Panc1 (cell line): ENCODE measurements around the gene CC2D1B.

Source experiments
- POLR2AphosphoS5 ChIP-seq: IDR thresholded peaks from 2 replicates; pipeline ENCODE4 v1.6.1; 2012; ENCODE audit warnings: mild to moderate bottlenecking, low read depth, low read length, moderate library complexity
- SIN3A ChIP-seq: IDR thresholded peaks from 2 replicates; pipeline ENCODE4 v1.6.1; 2012; ENCODE audit warnings: low read depth, mild to moderate bottlenecking, low read length, moderate library complexity, borderline replicate concordance; ENCODE audit not compliant: insufficient read depth
- TCF7L2 ChIP-seq: IDR thresholded peaks from 2 replicates; pipeline ENCODE4 v1.6.1; 2011; ENCODE audit warnings: mild to moderate bottlenecking, low read depth, low read length, inconsistent platforms
- TF ChIP-seq, protein P1 (sequence below): fragments of 450-650 bp; IDR thresholded peaks from 2 replicates; pipeline ENCODE4 v1.5.1; 2017; ENCODE audit warnings: mild to moderate bottlenecking
- TF ChIP-seq, protein P2 (sequence below), 2 experiments: IDR thresholded peaks; 2 replicates each; pipeline ENCODE4 v1.6.1; 2011 to 2012; ENCODE audit warnings: low read depth in 2 of 2, control low read depth in 1 of 2, low read length in 1 of 2, mild to moderate bottlenecking in 1 of 2, moderate library complexity in 1 of 2; ENCODE audit not compliant: insufficient read depth in 1 of 2

DNA sequence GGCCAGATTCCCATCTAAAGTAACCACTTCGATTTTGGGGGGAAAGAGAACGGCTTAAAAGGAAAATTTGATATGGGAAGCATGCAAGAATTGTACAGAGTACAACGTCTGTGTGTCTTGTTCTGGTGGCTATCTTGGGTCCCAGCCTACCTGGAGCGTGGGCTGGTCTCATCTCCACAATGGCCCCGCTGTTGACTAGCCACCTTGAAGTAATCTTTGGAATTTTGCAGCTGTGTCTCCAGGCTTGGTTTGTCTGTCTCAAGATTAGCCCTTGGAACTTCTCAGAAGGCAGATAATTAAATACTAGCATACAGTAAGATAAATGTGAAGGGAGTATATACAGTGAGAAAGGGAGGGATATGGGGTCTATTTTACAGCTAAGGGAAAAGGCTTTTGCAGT, 1.3 kb upstream of the CC2D1B start:
- TF ChIP-seq, protein P1, sequence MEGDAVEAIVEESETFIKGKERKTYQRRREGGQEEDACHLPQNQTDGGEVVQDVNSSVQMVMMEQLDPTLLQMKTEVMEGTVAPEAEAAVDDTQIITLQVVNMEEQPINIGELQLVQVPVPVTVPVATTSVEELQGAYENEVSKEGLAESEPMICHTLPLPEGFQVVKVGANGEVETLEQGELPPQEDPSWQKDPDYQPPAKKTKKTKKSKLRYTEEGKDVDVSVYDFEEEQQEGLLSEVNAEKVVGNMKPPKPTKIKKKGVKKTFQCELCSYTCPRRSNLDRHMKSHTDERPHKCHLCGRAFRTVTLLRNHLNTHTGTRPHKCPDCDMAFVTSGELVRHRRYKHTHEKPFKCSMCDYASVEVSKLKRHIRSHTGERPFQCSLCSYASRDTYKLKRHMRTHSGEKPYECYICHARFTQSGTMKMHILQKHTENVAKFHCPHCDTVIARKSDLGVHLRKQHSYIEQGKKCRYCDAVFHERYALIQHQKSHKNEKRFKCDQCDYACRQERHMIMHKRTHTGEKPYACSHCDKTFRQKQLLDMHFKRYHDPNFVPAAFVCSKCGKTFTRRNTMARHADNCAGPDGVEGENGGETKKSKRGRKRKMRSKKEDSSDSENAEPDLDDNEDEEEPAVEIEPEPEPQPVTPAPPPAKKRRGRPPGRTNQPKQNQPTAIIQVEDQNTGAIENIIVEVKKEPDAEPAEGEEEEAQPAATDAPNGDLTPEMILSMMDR = no peak
- TF ChIP-seq POLR2AphosphoS5 = no peak
- TF ChIP-seq SIN3A = no peak
- TF ChIP-seq TCF7L2 = no peak
- TF ChIP-seq, protein P2, sequence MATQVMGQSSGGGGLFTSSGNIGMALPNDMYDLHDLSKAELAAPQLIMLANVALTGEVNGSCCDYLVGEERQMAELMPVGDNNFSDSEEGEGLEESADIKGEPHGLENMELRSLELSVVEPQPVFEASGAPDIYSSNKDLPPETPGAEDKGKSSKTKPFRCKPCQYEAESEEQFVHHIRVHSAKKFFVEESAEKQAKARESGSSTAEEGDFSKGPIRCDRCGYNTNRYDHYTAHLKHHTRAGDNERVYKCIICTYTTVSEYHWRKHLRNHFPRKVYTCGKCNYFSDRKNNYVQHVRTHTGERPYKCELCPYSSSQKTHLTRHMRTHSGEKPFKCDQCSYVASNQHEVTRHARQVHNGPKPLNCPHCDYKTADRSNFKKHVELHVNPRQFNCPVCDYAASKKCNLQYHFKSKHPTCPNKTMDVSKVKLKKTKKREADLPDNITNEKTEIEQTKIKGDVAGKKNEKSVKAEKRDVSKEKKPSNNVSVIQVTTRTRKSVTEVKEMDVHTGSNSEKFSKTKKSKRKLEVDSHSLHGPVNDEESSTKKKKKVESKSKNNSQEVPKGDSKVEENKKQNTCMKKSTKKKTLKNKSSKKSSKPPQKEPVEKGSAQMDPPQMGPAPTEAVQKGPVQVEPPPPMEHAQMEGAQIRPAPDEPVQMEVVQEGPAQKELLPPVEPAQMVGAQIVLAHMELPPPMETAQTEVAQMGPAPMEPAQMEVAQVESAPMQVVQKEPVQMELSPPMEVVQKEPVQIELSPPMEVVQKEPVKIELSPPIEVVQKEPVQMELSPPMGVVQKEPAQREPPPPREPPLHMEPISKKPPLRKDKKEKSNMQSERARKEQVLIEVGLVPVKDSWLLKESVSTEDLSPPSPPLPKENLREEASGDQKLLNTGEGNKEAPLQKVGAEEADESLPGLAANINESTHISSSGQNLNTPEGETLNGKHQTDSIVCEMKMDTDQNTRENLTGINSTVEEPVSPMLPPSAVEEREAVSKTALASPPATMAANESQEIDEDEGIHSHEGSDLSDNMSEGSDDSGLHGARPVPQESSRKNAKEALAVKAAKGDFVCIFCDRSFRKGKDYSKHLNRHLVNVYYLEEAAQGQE (IDR thresholded peaks at IDR 0.05; ENCODE audit: insufficient read depth in 1 of 2, low read depth in 2 of 2, low read length in 1 of 2) = no peak
